GM18502 (cell line): ENCODE measurements around the gene TMEM132E.
"Not testable (repeated sequence)": the region's sequence is repeated elsewhere in the genome, so short reads cannot be mapped to it uniquely, and the experiment has no call there.

Experiments
- ATAC-seq: cut with Tn5 transposase; IDR thresholded peaks from one replicate; pipeline ENCODE4 v1.9.1; 2021; ENCODE audit warnings: mild to moderate bottlenecking; ENCODE audit not compliant: unreplicated experiment, poor library complexity

The TMEM132E gene

DNA sequence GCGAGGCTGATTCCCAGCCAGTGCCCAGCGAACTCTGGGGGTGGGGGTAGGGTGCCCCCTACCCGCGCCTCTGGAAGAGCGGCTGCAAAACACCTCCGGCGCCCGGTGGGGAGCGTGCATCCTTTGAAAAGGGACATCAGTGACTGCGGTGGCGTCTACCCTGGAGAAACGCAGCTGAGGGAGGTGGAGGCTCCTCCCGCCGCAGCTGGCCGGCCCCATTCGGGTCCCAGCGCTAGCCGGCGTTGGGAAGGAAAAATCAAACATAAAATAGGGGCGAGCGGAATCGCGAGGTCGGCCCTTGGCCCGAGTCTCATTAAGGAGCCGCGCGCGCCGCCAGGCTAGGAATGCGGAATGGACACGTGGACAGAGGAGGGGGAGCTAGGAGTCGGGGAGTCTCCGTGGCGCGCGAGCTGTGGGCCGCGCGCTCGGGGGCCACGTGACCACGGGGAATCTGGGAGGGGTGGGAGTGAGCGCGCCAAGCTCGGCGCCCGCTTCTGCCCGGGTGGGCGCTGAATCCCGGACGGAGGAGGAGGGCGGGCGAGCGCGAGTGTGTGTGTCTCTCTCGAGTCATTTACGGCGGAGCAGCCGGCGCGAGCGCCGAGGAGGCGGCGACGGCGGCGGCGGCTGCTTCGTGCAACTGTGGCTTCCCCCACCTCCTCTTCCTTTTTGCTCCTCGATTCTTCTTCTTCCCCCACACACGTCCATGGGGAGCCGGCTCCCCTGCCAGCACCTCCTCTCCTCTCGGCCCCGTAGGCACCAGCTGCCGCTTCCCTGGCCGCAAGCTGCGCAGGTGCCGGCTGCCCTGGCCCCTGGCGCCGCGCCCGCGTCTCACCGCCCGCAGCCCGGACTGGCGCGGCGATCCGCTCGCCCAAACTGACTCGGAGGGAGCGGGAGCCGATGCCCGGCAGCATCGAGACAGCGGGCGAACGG, at the start of gene TMEM132E:
Gene TMEM132E (plus strand): TSS at position 566 of the 930 bp plus-strand sequence. CDS start 1,495 bp downstream, outside the sequence.
- no peak for ATAC-seq

DNA sequence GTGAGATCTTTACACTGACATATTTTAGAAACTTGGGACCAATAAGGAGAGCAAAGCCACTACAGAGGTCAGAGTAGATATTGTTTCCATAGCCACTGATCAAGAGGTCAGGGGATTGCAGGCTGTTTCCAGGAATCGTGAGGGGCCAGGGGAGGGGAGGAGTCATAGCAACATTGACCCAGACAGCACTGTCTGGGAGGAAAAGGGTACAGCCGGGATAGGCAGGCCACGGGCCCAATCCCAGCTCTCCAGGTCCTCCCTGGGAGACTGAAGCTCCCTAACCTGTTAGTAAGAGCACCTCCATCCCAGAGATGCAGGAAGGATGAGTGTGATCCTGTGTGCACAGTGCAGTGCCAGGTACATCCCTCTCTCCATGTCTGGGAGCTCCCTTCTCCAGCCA, 48.5 kb upstream of the TMEM132E start:
- ATAC-seq: no peak

DNA sequence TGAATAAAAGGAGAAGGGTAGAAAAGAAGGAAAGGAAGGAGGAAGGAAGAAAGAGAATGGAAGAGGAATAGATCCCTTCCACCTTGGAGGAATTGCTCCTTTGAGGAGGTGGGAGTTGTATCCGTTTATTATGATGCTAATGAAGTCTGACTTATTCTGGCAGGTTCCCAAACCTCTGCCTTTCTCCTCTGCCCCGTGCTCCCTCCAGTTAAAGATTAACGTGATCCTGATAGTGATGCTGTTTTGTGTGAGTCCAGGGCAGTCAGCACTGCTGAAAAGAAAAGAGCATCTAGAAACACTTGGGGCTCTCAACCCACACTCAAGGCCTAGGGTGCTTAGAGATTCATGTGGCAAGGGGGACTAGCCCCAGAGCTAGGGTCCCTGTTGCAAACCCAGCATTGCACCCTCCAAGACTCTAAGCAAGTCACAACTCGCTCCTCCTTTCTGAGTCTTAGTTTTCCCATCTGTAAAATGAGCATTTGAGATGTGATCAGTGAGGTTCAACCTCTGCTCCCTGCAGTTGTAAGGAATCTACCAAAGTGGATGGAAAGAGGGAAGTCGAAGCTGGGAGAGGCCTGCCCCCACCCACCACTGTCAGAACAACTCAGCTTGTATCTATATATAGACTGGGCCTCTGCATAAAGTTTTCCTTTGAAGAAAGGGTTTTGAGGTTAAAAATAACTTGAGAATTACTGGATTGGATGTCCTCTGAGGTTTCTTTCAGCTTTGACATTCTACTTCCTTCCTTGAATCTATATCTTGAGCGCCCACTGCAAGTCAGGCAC, 46.9 kb upstream of the TMEM132E start:
- ATAC-seq: no peak

GRCh38 chr17:34533806-34534527, 45.4 kb upstream of the TMEM132E start:
- ATAC-seq: no peak

DNA sequence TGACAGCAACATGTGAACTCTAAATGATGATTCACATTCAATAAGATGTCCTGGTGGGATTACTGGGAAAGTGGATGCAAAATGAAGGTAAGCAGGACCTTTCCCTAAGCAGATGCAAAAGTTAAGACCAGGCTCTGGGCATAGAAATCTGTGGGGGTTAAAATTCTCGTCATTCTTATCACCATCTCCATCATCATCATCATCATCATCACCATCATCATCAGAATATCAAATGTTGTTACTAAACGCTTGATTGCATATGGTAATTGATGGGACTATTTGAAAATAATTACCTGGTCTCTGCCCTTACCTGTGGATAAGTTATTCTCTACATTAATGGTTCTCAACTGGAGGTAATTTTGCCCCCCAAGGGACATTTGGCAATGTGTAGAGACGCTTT, 41.9 kb upstream of the TMEM132E start:
- ATAC-seq: no peak

DNA sequence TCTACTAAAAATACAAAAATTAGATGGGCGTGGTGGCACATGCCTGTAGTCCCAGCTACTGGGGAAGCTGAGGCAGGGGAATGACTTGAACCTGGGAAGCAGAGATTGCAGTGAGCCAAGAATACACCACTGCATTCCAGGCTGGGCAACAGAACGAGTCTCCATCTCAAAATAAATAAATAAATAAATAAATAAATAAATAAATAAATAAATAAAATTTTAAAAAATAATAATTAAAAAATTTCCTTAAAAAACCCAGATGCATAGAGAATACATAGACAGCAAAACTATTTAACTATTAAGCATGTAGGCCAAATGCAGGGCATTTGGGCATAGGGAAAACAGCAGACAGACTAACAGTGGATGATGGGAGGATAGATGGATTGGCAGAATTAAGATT, 40.8 kb upstream of the TMEM132E start:
- not testable (repeated sequence) for ATAC-seq

- ATAC-seq: no peak
Measured at GRCh38 chr17:34539881-34540280, 39.5 kb upstream of the TMEM132E start.

DNA sequence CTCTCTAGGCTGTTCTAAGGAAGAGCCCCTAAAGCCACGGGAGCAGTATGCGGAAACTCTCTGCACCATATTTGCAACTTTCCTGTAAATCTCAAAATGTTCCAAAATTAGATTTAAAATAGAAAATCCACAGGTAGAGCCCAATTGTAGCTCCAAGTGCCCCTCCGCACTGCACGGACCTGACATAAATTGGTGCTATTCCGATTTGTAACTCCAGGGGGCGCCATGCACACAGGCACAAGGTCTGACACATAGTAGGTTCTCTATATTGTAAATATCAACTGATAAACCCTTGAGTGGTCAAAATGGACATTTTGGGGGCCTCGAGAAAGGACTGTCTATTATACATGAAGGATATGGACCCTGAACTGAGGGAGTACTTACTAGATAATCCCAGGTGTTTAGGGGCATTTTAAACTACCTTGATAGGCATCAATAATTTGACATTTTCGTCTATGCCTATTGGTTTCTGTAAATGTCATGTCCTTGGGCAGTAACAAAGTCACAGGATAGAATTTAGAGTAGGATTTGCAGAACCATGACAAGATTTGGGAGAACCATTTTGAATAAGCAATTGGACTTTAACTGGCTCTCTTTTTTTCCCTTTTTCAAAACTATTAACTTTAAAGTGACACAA, 36.6 kb upstream of the TMEM132E start:
- no peak for ATAC-seq

GRCh38 chr17:34547453-34548063, 31.8 kb upstream of the TMEM132E start:
- no peak for ATAC-seq

- no peak for ATAC-seq
Measured at GRCh38 chr17:34549966-34550365, 29.4 kb upstream of the TMEM132E start.

DNA sequence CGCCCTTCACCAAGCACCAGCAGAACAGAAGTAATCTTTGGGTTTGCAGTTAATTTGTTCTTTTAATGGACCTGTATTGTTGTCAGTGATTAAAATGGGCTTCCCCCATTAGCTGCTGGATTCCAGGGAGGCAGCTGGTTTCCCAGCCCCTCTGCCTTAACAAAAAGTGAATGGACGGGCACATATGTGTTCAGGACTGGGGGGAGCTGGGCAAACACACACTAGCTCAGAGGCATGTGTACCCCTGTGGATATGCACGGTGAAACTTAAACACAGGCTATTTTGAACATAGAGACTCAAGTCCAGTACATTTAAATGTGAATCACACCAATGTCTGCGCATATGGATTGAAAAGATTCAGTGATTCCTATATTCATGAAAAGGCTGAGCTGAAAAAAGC, 25.5 kb upstream of the TMEM132E start:
- no peak for ATAC-seq

- ATAC-seq: no peak
Measured at GRCh38 chr17:34556384-34556783, 23.0 kb upstream of the TMEM132E start.

DNA sequence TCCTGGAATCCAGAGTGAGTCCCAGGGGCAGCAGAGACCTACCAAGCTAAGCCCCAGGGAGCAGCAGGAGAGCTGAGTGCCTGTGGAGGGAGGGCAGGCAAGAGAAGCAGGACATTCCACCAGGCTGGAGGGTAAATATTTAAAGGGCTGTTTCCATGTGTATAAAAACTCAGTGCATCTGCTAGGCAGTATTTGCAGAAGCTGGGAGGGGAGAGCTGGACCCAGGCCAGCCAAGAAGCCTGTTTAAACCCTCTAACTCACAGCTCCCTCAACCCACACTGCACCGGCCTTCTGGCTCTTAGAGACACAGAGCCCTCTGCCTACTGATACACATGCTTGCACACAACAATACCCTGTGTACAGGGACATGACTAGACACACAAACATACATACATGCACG, 22.5 kb upstream of the TMEM132E start:
- no peak for ATAC-seq

GRCh38 chr17:34561328-34561727, 18.1 kb upstream of the TMEM132E start:
- ATAC-seq: no peak

- no peak for ATAC-seq
Measured at GRCh38 chr17:34562387-34562786, 17.0 kb upstream of the TMEM132E start.

GRCh38 chr17:34565713-34566112, 13.7 kb upstream of the TMEM132E start:
- ATAC-seq: no peak

DNA sequence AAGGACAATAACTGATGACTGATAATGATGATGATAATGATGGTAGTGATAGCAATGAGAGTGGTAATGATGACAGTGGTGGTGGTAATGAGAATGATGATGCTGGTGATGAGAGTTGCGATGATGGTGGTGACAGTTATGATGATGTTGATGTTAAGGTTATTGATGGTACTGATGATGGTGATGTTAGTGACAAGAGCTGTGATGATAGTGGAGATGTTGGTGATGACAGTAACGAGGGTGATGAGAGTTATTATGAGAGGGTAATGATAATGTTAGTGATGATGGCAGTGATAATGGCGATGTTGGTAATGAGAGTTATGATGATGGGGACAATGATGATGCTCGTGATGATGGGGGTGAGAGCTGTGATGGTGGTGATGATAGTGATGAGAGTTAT, 13.2 kb upstream of the TMEM132E start:
- ATAC-seq: no peak

- no peak for ATAC-seq
Measured at GRCh38 chr17:34566873-34567272, 12.5 kb upstream of the TMEM132E start.

DNA sequence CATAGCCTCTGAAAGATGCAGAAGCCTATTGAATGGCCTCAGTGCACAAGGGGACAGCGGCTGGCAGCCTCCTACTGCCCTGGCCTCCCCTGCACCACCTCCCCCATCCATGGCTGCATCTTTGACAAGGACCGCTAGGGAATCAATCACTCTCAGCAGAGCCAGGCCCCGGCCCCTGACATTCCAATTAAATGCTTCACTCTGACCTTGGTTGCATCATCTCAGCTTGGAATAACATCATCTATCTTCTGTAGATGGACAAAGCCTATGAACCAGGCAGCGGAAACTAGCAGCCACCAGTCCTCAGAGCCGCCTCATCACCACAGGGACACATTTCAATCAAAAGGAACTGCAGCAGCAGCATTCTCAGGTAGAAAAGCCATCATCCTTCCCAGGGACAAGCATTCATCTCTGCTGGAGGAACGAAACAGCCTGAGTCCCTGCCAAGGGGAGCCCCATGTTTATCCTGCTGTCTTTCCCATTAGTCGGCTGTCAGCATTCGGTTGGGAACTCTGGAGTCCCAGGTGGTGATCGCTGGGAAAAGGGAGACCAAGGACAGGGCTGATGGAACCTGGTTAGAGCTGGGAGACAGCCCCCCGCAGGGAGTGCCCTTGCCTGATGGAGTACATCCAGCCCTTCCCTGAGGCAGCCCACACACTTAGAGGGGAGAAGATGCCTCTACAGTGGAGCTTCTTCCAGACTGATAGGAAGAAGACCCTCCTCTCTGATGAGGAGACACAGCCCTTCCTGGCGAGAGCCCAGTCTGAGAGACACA, 11.5 kb upstream of the TMEM132E start:
- no peak for ATAC-seq
